Neutrophil (primary cell): ENCODE results near the gene PALD1.

ENCODE experiments used
- H3K27ac ChIP-seq: fragments of 200-600 bp; sonication (generic); 2 replicates; pipeline ENCODE4 v1.5.1; 2016; ENCODE audit warnings: mild to moderate bottlenecking, moderate library complexity
- H3K27me3 ChIP-seq: fragments of 200-600 bp; sonication (generic); 2 replicates; pipeline ENCODE4 v1.6.0; 2016; ENCODE audit warnings: mild to moderate bottlenecking
- H3K36me3 ChIP-seq: fragments of 200-600 bp; sonication (generic); 2 replicates; pipeline ENCODE4 v1.5.1; 2017
- H3K4me1 ChIP-seq, 2 experiments: fragments of 200-600 bp in 1 of 2; sonication (generic) in 1 of 2; 1 replicate in 1 of 2; 2 replicates in 1 of 2; pipeline versions ENCODE4 v1.5.1 to v1.6.1; 2013 to 2016; ENCODE audit warnings: low read depth in 1 of 2, low read length in 1 of 2, mild to moderate bottlenecking in 1 of 2, moderate library complexity in 1 of 2; ENCODE audit not compliant: control insufficient read depth in 1 of 2, insufficient read depth in 1 of 2
- H3K4me3 ChIP-seq, 2 experiments: fragments of 200-600 bp in 1 of 2; sonication (generic) in 1 of 2; 1 replicate in 1 of 2; 2 replicates in 1 of 2; pipeline ENCODE4 v1.5.1; 2013 to 2016; ENCODE audit warnings: low read depth in 1 of 2, low read length in 1 of 2, mild to moderate bottlenecking in 1 of 2, moderate library complexity in 1 of 2
- H3K9me3 ChIP-seq: fragments of 200-600 bp; sonication (generic); 2 replicates; pipeline ENCODE4 v1.5.1; 2016
- TF ChIP-seq, protein P1 (sequence below): fragments of 200-600 bp; sonication (generic); IDR thresholded peaks from 2 replicates; pipeline ENCODE4 v1.5.1; 2016; ENCODE audit warnings: antibody characterized with exemption

Gene PALD1

DNA sequence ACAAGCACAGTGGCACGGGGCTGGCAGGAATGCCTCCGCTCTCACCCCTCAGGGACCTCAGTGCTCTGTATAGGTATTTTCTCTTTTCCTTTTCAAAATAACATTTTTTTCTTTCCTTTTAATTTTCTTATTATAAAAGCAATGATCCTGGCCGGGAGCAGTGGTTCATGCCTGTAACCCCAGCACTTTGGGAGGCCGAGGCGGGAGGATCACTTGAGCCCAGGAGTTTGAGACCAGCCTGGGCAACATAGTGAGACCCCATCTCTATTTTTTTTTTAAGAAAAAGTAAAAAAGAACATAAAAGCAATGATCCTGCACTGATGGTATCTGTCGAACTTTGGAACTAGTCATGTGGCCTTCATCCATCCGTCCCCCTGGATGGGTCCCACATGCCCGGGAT is 120.8 kb downstream of the PALD1 start:
- H3K27me3 ChIP-seq: no peaks in the 10 kb centered on the region
- no peak overlapping the region for H3K4me3 ChIP-seq
- H3K27ac ChIP-seq: no peak overlapping the region
- TF ChIP-seq, protein P1, sequence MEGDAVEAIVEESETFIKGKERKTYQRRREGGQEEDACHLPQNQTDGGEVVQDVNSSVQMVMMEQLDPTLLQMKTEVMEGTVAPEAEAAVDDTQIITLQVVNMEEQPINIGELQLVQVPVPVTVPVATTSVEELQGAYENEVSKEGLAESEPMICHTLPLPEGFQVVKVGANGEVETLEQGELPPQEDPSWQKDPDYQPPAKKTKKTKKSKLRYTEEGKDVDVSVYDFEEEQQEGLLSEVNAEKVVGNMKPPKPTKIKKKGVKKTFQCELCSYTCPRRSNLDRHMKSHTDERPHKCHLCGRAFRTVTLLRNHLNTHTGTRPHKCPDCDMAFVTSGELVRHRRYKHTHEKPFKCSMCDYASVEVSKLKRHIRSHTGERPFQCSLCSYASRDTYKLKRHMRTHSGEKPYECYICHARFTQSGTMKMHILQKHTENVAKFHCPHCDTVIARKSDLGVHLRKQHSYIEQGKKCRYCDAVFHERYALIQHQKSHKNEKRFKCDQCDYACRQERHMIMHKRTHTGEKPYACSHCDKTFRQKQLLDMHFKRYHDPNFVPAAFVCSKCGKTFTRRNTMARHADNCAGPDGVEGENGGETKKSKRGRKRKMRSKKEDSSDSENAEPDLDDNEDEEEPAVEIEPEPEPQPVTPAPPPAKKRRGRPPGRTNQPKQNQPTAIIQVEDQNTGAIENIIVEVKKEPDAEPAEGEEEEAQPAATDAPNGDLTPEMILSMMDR: no peak
- no peaks in the 10 kb centered on the region for H3K36me3 ChIP-seq
- H3K9me3 ChIP-seq: no peaks in the 10 kb centered on the region
- no peaks in the 10 kb centered on the region for H3K4me1 ChIP-seq

DNA sequence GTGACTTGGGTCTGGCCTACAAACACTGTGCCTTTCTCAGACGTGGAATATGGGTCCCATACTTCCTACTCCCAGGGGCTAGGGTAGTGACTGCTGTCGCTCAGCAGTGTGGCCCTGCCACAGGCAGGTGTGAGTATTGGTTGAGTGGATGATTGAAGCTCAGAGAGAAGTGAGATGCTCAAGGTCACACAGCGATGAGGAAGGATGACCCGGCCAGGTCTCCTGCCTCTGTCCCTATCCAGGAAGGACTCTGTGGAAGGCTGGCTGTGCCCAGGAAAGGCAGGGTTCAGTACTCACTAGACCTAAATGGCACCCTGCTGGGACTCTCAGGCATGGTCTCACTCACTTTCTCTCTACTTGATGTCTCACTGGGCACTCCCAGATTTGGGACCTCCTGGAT is 121.2 kb downstream of the PALD1 start:
- no peaks in the 10 kb centered on the region for H3K9me3 ChIP-seq
- no peak overlapping the region for H3K27ac ChIP-seq
- H3K36me3 ChIP-seq: no peaks in the 10 kb centered on the region
- no peak overlapping the region for H3K4me3 ChIP-seq
- H3K27me3 ChIP-seq: no peaks in the 10 kb centered on the region
- no peaks in the 10 kb centered on the region for H3K4me1 ChIP-seq
- TF ChIP-seq, protein P1: no peak

DNA sequence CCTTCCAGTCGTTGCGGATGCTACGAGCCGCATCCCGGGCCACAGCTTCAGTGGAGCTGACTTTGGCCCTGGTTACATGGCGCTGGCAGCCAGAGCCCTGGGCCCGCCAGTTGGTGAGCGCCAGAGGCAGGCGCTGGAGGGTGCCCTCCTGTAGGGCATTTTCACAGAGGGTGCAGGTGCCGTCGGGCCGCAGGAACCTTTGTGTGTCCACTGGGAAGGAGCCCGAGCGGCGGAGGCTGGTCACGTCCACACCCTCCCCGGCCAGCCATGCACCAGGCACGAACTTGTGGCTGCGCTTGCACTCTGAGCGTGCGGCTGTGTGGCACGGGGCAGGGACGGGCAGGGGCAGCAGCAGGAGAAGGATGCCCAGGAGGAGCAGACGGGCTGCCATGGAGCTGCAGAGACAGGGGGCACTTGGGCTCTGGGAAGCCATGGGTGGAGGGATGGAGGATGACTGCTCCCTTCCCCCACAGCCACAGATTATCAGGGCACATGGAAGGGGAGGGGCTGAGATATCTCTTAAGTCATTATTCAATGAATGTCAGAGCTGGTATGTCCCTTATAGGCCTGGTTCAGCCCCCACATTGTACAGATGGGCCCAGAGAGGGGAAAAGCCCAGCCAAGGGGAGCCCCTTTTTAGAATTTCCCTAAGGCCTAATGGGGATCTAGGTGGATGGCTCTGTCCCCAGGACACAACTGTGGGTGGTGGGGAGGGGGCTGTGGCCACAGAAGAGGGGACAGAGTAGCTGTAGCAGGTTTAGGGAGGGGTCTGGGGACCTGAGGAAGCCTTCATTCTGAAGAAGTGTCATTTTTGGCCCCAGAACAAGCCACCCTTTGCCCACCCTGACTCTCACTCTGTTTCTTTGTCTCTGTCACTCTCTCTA is 122.2 kb downstream of the PALD1 start:
- Histone ChIP-seq H3K9me3 (no peaks in the 10 kb centered on the region), H3K4me3 (no peak overlapping the region), H3K36me3 (no peaks in the 10 kb centered on the region), H3K4me1 (peaks cover 0 to 2% of the 10 kb centered on the region in 2 experiments), H3K27me3 (no peaks in the 10 kb centered on the region), H3K27ac (no peak overlapping the region)
- TF ChIP-seq, protein P1: no peak

DNA sequence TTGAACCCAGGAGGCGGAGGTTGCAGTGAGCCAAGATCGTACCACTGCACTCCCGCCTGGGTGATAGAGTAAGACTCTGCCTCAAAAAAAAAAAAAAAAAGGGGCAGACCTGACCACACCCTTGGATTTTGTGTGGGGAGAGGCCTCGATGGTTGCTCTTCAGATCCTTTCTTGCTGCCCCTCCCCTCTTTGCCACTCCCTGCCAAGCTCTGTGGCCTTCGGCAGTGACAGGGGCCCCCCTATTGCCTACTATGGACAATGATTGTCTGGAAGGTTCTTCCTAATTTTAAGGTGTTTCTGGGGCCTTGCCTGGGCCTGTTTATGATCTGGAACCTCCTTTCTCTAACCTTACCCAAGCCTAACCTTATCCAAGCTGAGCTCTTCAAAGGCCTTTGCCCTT is 123.2 kb downstream of the PALD1 start:
- Histone ChIP-seq H3K36me3 (no peaks in the 10 kb centered on the region), H3K27me3 (no peaks in the 10 kb centered on the region), H3K4me1 (peaks cover 0 to 2% of the 10 kb centered on the region in 2 experiments), H3K9me3 (no peaks in the 10 kb centered on the region), H3K27ac (no peak overlapping the region), H3K4me3 (no peak overlapping the region)
- TF ChIP-seq, protein P1: no peak

DNA sequence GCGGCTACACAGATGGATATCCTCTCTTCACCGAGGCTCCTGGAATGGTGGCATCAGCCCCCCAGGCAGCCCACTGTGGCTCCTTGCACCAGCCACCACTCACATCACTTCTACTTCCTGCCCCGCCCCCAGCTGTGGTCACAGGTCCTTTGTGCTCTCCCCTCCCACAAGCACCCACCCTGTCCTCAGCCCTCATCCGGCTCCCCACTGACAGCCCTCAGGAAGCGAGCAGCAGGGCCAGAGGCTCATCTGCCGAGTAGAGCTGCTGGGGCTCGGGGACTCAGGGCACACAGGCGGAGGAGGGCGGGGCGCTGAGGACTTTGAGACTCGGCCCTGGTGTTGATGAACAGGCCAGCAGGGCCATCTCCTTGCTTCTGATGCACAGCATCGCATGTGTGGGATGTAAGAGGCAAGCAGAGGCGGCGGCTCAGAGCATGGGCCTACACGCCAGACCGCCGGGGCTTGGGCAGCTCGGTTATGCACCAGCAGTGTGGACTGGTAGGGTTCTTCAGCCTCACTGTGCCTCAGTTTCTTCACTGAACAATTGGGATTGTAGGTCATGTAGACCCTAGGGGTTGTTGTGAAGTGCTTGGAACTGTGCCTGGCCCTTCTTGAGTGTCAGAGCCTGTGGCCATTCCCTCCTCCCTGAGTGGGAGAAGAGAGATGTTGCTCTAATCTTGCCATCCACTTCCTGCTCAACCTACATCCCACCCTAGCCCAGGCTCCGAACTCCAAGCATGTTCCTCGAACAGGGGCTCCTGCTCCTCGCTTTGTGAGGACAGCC is 124.3 kb downstream of the PALD1 start, which contains the start of gene PRF1:
TSS of gene PRF1 (minus strand) at position 77 of the 784 bp plus-strand sequence. CDS start 1,839 bp downstream, outside the sequence.
- TF ChIP-seq, protein P1: no peak
- no peaks in the 10 kb centered on the region for H3K36me3 ChIP-seq
- no peaks in the 10 kb centered on the region for H3K9me3 ChIP-seq
- H3K4me3 ChIP-seq: no peak within 1 kb of the TSS
- H3K27ac ChIP-seq: no peak within 1 kb of the TSS
- H3K27me3 ChIP-seq: no peaks in the 10 kb centered on the region
- peaks cover 0 to 2% of the 10 kb centered on the region in 2 experiments for H3K4me1 ChIP-seq
